HepG2 (cell line): ENCODE data around the gene ZCCHC4. TPM values are rescaled to one million over a fixed set of nuclear protein-coding genes. Genes with fewer than 3 reads are reported as not detected.

Experiments
- ATAC-seq: fragments of 200-7000 bp; cut with Tn5 transposase; 3 replicates; pipeline ENCODE4 v1.9.1; 2020; ENCODE audit warnings: mild to moderate bottlenecking, moderate library complexity
- BruUV-seq: library from RNA; stranded (reverse); fragments of 400-500 nt; replicated peaks from 2 replicates; lab custom pipeline; 2021; lab: Mats Ljungman, UMichigan
- CTCF ChIA-PET: fragments of 300-600 bp; formaldehyde crosslinking; extraction: SDS; loops from one replicate; lab custom pipeline; 2021; ENCODE audit warnings: low total read pairs, inconsistent platforms, low intra/inter-chr PET ratio; lab: Yijun Ruan, JAX
- POLR2A ChIA-PET: fragments of 350-600 bp; sonication (Branson Sonifier 250); formaldehyde crosslinking; loops from one replicate; lab custom pipeline; 2020; ENCODE audit warnings: antibody characterized with exemption, inconsistent platforms; lab: Yijun Ruan, JAX
- DNase-seq: peaks from one replicate; pipeline ENCODE4 v3.0.0-alpha.2; 2015; ENCODE audit warnings: low spot score
- FAIRE-seq: peaks from 3 replicates; lab custom pipeline; 2011; peaks lifted over from hg19 to GRCh38; lab: Jason Lieb, UNC
- H2AFZ ChIP-seq: one replicate; pipeline ENCODE4 v1.6.1; 2011; ENCODE audit warnings: low read length, inconsistent platforms
- H3K27ac ChIP-seq: fragments of 300-600 bp; 3 replicates; pipeline ENCODE4 v1.8.0; 2011; ENCODE audit warnings: mixed run types, mild to moderate bottlenecking, mixed read lengths, low read length, inconsistent platforms; ENCODE audit not compliant: insufficient read depth; ENCODE audit errors: extremely low read length
- H3K27me3 ChIP-seq, 2 experiments: fragments of 200-600 bp in 1 of 2; 2 replicates in 1 of 2; 3 replicates in 1 of 2; pipeline versions ENCODE4 v1.6.0 to v1.8.0; 2011; ENCODE audit warnings: low read length in 2 of 2, mild to moderate bottlenecking in 2 of 2, moderate library complexity in 2 of 2, inconsistent platforms in 1 of 2; ENCODE audit not compliant: insufficient read depth in 2 of 2, control insufficient read depth in 1 of 2
- H3K36me3 ChIP-seq, 2 experiments: fragments of 200-600 bp in 1 of 2; replicated peaks in 1 of 2; 2 replicates in 1 of 2; 3 replicates in 1 of 2; pipeline versions ENCODE4 v1.5.1 to v1.8.0; 2011; ENCODE audit warnings: low read length in 2 of 2, inconsistent platforms in 1 of 2; ENCODE audit not compliant: insufficient read depth in 2 of 2, control insufficient read depth in 1 of 2
- H3K4me1 ChIP-seq: 2 replicates; pipeline ENCODE4 v1.5.1; 2012; ENCODE audit warnings: low read length, inconsistent platforms; ENCODE audit not compliant: insufficient read depth
- H3K4me2 ChIP-seq: 2 replicates; pipeline ENCODE4 v1.6.0; 2011; ENCODE audit warnings: low read depth, low read length, inconsistent platforms
- H3K4me3 ChIP-seq, 3 experiments: fragments of 200-600 bp in 1 of 3; sonication (generic), shearing (Covaris generic) in 1 of 3; replicated peaks in 1 of 3; 2 replicates each; pipeline ENCODE4 v1.5.1; 2011 to 2016; ENCODE audit warnings: low read length in 3 of 3, inconsistent platforms in 2 of 3, low read depth in 2 of 3, mild to moderate bottlenecking in 2 of 3, control low read depth in 1 of 3, mixed read lengths in 1 of 3; ENCODE audit not compliant: insufficient read depth in 1 of 3
- H3K79me2 ChIP-seq: one replicate; pipeline ENCODE4 v1.6.1; 2011; ENCODE audit warnings: low read length, inconsistent platforms; ENCODE audit not compliant: insufficient read depth
- H3K9ac ChIP-seq: 2 replicates; pipeline ENCODE4 v1.6.0; 2011; ENCODE audit warnings: mild to moderate bottlenecking, low read depth, low read length, inconsistent platforms; ENCODE audit not compliant: insufficient read depth
- H3K9me3 ChIP-seq: 2 replicates; pipeline ENCODE4 v1.5.1; 2012; ENCODE audit warnings: mild to moderate bottlenecking, low read length
- H4K20me1 ChIP-seq: 2 replicates; pipeline ENCODE4 v1.6.0; 2011; ENCODE audit warnings: inconsistent platforms, mild to moderate bottlenecking, low read length, moderate library complexity; ENCODE audit not compliant: insufficient read depth
- EED ChIP-seq: sonication (generic); formaldehyde crosslinking; IDR thresholded peaks from 2 replicates; pipeline ENCODE4 v1.5.0; 2020; ENCODE audit warnings: mild to moderate bottlenecking, missing genetic modification reagents
- ESRRA ChIP-seq: sonication (generic); formaldehyde crosslinking; IDR thresholded peaks from 2 replicates; pipeline ENCODE4 v1.5.1; 2020; ENCODE audit warnings: mild to moderate bottlenecking, low read depth, missing genetic modification reagents
- KDM6A ChIP-seq: IDR thresholded peaks from 2 replicates; pipeline ENCODE4 v1.6.1; 2016; ENCODE audit warnings: low read depth
- PAX8 ChIP-seq: sonication (generic); formaldehyde crosslinking; IDR thresholded peaks from 2 replicates; pipeline ENCODE4 v1.8.0; 2022; ENCODE audit warnings: mild to moderate bottlenecking, missing genetic modification reagents, borderline replicate concordance
- SETDB1 ChIP-seq: sonication (generic); formaldehyde crosslinking; IDR thresholded peaks from 2 replicates; pipeline ENCODE4 v1.5.1; 2020; ENCODE audit warnings: missing genetic modification reagents, mild to moderate bottlenecking, borderline replicate concordance
- SMARCE1 ChIP-seq: fragments of 450-650 bp; IDR thresholded peaks from 2 replicates; pipeline ENCODE4 v1.6.1; 2017; ENCODE audit warnings: borderline replicate concordance
- ZBTB20 ChIP-seq: sonication (generic); formaldehyde crosslinking; IDR thresholded peaks from 2 replicates; pipeline ENCODE4 v1.8.1; 2023; ENCODE audit warnings: missing genetic modification reagents, low read depth, mild to moderate bottlenecking, borderline replicate concordance
- ZBTB38 ChIP-seq: sonication (generic); formaldehyde crosslinking; IDR thresholded peaks from 2 replicates; pipeline ENCODE4 v1.5.1; 2020; ENCODE audit warnings: mild to moderate bottlenecking, missing genetic modification reagents
- ZBTB7A ChIP-seq: sonication (generic); formaldehyde crosslinking; IDR thresholded peaks from 2 replicates; pipeline ENCODE4 v1.8.0; 2022; ENCODE audit warnings: mild to moderate bottlenecking, missing genetic modification reagents
- ZFP82 ChIP-seq: sonication (generic); formaldehyde crosslinking; IDR thresholded peaks from 2 replicates; pipeline ENCODE4 v1.5.1; 2020; ENCODE audit warnings: mild to moderate bottlenecking, missing genetic modification reagents, borderline replicate concordance
- ZNF225 ChIP-seq: sonication (generic); formaldehyde crosslinking; IDR thresholded peaks from 2 replicates; pipeline ENCODE4 v1.4.0; 2020; ENCODE audit warnings: mild to moderate bottlenecking, missing genetic modification reagents
- ZNF543 ChIP-seq: sonication (generic); formaldehyde crosslinking; IDR thresholded peaks from 2 replicates; pipeline ENCODE4 v1.4.0; 2020; ENCODE audit warnings: mild to moderate bottlenecking, missing genetic modification reagents
- WGBS: methylation state at CpG from one replicate; pipeline ENCODE4 v1.1.6; 2017; ENCODE audit warnings: low lambda C conversion rate; 5-methylcytosine and 5-hydroxymethylcytosine counted together
- in situ Hi-C: cut with HindIII; loops from 2 replicates; pipeline ENCODE4 v1.10.0; 2017; ENCODE audit warnings: low pct_unique_long_range_greater_than_20kb; ENCODE audit not compliant: extremely low pct_ligation_motif_present
- intact Hi-C: fragments of 100-400 bp; cut with micrococcal nuclease; formaldehyde crosslinking; loops from one replicate; pipeline ENCODE4 v1.10.0; 2022; ENCODE audit not compliant: unreplicated experiment
- polyA plus RNA-seq, 8 experiments: library from polyadenylated mRNA; depleted of rRNA in 3 of 8; stranded (reverse) in 7 of 8; unstranded in 1 of 8; fragments of >200 nt; fragmentation: Illumina TruSeq in 4 of 8; extraction: Trizol in 4 of 8; gene quantifications; 2 replicates each; pipeline versions ENCODE4 v1.2.1 to v1.2.3, GENCODE V29; 2011 to 2016; ENCODE audit warnings: low read depth in 4 of 8, missing spikeins in 1 of 8, mixed read lengths in 1 of 8; ENCODE audit not compliant: insufficient read depth in 1 of 8
- total RNA-seq, 5 experiments: library from RNA; depleted of rRNA; stranded (reverse); fragments of >200 nt; fragmentation: Illumina TruSeq; extraction: Trizol; gene quantifications; 2 replicates each; pipeline ENCODE4 v1.2.3, GENCODE V29; 2016; ENCODE audit warnings: low read depth in 1 of 5
- TF ChIP-seq, protein P1 (sequence below): sonication (generic); formaldehyde crosslinking; IDR thresholded peaks from 2 replicates; pipeline ENCODE4 v1.4.0; 2020; ENCODE audit warnings: missing genetic modification reagents, mild to moderate bottlenecking, borderline replicate concordance
- TF ChIP-seq, protein P2 (sequence below): sonication (generic); formaldehyde crosslinking; IDR thresholded peaks from 2 replicates; pipeline ENCODE4 v1.4.0; 2020; ENCODE audit warnings: missing genetic modification reagents
- TF ChIP-seq, protein P3 (sequence below): sonication (generic); formaldehyde crosslinking; IDR thresholded peaks from 2 replicates; pipeline ENCODE4 v1.8.1; 2022; ENCODE audit warnings: mild to moderate bottlenecking, missing genetic modification reagents

ZCCHC4 gene
- total and polyA plus RNA-seq, 2 of the 13 experiments (the other 11 are each of a cell fraction or from before 2014, with no cell fraction given), result 13.2 to 15.0 TPM

DNA sequence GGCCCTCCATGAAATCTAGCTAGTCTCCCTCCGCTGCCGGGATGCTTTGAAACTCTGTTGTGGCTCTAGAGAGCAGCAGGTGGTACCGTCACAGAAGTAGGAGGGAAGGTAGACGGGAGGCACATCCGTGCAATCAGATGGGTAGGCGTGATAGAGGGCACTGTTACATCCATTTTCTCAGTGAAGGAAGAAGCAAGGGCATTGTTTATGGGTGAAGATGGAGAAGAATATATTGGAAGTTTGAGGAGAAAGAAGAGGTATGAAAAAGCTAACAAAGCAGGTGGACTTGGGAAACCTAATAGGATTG is 65.8 kb downstream of the ZCCHC4 start:
- Histone ChIP-seq H3K4me1 (peaks cover 53% of the 10 kb centered on the region), H3K4me2 (peak overlapping the region; percentile 75), H3K4me3 (peak overlapping the region; percentile 92 to 95 (median 95); a peak in 2 of 6 replicates), H3K27ac (peak overlapping the region; percentile 22), H3K9ac (peak overlapping the region; percentile 93), H2AFZ (no peak overlapping the region), H3K79me2 (peaks cover 25% of the 10 kb centered on the region), H3K9me3 (no peaks in the 10 kb centered on the region), H3K36me3 (peaks cover 4 to 10% of the 10 kb centered on the region in 2 experiments; a peak in 4 of 5 replicates), H3K27me3 (no peaks in the 10 kb centered on the region), H4K20me1 (no peaks in the 10 kb centered on the region)
- ATAC-seq (no peak), DNase-seq (no peak), FAIRE-seq (no peak)
- ChIA-PET POLR2A (interaction anchor here (1.9 to 2.5 kb wide), 2 partner anchors 10 to 66 kb away, joined by 5 to 10 read pairs; partner anchors contain the start of gene ZCCHC4), CTCF (no interaction called here)
- no TSS peak for BruUV-seq
- 94% methylated on average over 6 of the region's 6 CpGs for WGBS
- in situ Hi-C loops, result no loop called here
- TF ChIP-seq SETDB1 (CRISPR knock-in tag) (no peak), ZBTB20 (CRISPR knock-in tag) (0 out of 2 replicates have a peak, but pooled peaks have one; percentile 24), EED (CRISPR knock-in tag) (no peak), SMARCE1 (no peak), ESRRA (CRISPR knock-in tag) (no peak), ZBTB38 (0 out of 2 replicates have a peak, but pooled peaks have one; percentile 45), ZBTB7A (CRISPR knock-in tag) (no peak), ZFP82 (CRISPR knock-in tag) (no peak), KDM6A (CRISPR knock-in tag) (no peak), ZNF225 (CRISPR knock-in tag) (no peak), PAX8 (CRISPR knock-in tag) (no peak), ZNF543 (CRISPR knock-in tag) (no peak)
- TF ChIP-seq, protein P1, sequence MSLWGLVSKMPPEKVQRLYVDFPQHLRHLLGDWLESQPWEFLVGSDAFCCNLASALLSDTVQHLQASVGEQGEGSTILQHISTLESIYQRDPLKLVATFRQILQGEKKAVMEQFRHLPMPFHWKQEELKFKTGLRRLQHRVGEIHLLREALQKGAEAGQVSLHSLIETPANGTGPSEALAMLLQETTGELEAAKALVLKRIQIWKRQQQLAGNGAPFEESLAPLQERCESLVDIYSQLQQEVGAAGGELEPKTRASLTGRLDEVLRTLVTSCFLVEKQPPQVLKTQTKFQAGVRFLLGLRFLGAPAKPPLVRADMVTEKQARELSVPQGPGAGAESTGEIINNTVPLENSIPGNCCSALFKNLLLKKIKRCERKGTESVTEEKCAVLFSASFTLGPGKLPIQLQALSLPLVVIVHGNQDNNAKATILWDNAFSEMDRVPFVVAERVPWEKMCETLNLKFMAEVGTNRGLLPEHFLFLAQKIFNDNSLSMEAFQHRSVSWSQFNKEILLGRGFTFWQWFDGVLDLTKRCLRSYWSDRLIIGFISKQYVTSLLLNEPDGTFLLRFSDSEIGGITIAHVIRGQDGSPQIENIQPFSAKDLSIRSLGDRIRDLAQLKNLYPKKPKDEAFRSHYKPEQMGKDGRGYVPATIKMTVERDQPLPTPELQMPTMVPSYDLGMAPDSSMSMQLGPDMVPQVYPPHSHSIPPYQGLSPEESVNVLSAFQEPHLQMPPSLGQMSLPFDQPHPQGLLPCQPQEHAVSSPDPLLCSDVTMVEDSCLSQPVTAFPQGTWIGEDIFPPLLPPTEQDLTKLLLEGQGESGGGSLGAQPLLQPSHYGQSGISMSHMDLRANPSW, result no peak
- TF ChIP-seq, protein P2, sequence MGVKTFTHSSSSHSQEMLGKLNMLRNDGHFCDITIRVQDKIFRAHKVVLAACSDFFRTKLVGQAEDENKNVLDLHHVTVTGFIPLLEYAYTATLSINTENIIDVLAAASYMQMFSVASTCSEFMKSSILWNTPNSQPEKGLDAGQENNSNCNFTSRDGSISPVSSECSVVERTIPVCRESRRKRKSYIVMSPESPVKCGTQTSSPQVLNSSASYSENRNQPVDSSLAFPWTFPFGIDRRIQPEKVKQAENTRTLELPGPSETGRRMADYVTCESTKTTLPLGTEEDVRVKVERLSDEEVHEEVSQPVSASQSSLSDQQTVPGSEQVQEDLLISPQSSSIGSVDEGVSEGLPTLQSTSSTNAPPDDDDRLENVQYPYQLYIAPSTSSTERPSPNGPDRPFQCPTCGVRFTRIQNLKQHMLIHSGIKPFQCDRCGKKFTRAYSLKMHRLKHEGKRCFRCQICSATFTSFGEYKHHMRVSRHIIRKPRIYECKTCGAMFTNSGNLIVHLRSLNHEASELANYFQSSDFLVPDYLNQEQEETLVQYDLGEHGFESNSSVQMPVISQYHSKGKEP (CRISPR knock-in tag), result no peak
- TF ChIP-seq, protein P3, sequence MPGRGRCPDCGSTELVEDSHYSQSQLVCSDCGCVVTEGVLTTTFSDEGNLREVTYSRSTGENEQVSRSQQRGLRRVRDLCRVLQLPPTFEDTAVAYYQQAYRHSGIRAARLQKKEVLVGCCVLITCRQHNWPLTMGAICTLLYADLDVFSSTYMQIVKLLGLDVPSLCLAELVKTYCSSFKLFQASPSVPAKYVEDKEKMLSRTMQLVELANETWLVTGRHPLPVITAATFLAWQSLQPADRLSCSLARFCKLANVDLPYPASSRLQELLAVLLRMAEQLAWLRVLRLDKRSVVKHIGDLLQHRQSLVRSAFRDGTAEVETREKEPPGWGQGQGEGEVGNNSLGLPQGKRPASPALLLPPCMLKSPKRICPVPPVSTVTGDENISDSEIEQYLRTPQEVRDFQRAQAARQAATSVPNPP (CRISPR knock-in tag), result no peak
- intact Hi-C loops, result loop anchor here (10.0 kb wide), 1 partner anchor 144 kb away; the partner anchor contains the start of gene PI4K2B
